HEK293 (cell line): ENCODE data around the gene RTN3.

Experiments
- CTCF ChIA-PET: fragments of 350-600 bp; formaldehyde crosslinking; extraction: SDS; loops from one replicate; lab custom pipeline; 2021; ENCODE audit warnings: antibody characterized with exemption; lab: Yijun Ruan, JAX
- POLR2A ChIA-PET: fragments of 300-600 bp; formaldehyde crosslinking; extraction: SDS; loops from one replicate; lab custom pipeline; 2020; ENCODE audit warnings: antibody characterized with exemption, inconsistent platforms; lab: Yijun Ruan, JAX
- H3K27ac ChIP-seq: fragments of 200-500 bp; sonication (Bioruptor generic); 2 replicates; pipeline ENCODE4 v1.5.1; 2014; ENCODE audit warnings: low read depth, low read length, control low read depth, inconsistent platforms; ENCODE audit errors: extremely low read depth
- H3K36me3 ChIP-seq, 2 experiments: fragments of 200-500 bp in 1 of 2; sonication (Bioruptor generic) in 1 of 2; 1 replicate in 1 of 2; 2 replicates in 1 of 2; pipeline ENCODE4 v1.5.1; 2014 to 2017; ENCODE audit warnings: inconsistent platforms in 2 of 2, low read length in 2 of 2; ENCODE audit not compliant: control insufficient read depth in 2 of 2, insufficient read depth in 1 of 2
- H3K4me1 ChIP-seq: fragments of 200-500 bp; sonication (Bioruptor generic); 2 replicates; pipeline ENCODE4 v1.5.1; 2014; ENCODE audit warnings: mild to moderate bottlenecking, low read length, inconsistent platforms; ENCODE audit not compliant: control insufficient read depth, insufficient read depth
- H3K4me3 ChIP-seq: 2 replicates; pipeline ENCODE4 v1.5.1; 2011; ENCODE audit warnings: low read depth, mild to moderate bottlenecking, control low read depth, low read length, moderate library complexity
- H3K9me3 ChIP-seq: fragments of 200-500 bp; sonication (Bioruptor generic); 2 replicates; pipeline ENCODE4 v1.5.1; 2014; ENCODE audit warnings: low read depth, low read length, inconsistent platforms; ENCODE audit not compliant: control insufficient read depth, insufficient read depth
- GLIS2 ChIP-seq: fragments of 450-650 bp; formaldehyde crosslinking; IDR thresholded peaks from 2 replicates; pipeline ENCODE4 v1.5.1; 2016; ENCODE audit warnings: missing biosample characterization, missing genetic modification characterization
- PRDM1 ChIP-seq: fragments of 450-650 bp; formaldehyde crosslinking; IDR thresholded peaks from 2 replicates; pipeline ENCODE4; 2016; ENCODE audit warnings: missing biosample characterization, missing genetic modification characterization
- SP2 ChIP-seq: fragments of 450-650 bp; formaldehyde crosslinking; IDR thresholded peaks from 2 replicates; pipeline ENCODE4 v1.5.1; 2016; ENCODE audit warnings: missing biosample characterization, missing genetic modification characterization
- SP3 ChIP-seq: fragments of 450-650 bp; formaldehyde crosslinking; IDR thresholded peaks from 2 replicates; pipeline ENCODE4 v1.5.1; 2016; ENCODE audit warnings: missing biosample characterization, missing genetic modification characterization
- ZBTB17 ChIP-seq: fragments of 450-650 bp; formaldehyde crosslinking; IDR thresholded peaks from 2 replicates; pipeline ENCODE4 v1.5.1; 2016; ENCODE audit warnings: missing biosample characterization, missing genetic modification characterization
- ZBTB20 ChIP-seq: fragments of 450-650 bp; formaldehyde crosslinking; IDR thresholded peaks from 2 replicates; pipeline ENCODE4 v1.5.1; 2016; ENCODE audit warnings: missing biosample characterization, missing genetic modification characterization
- ZBTB48 ChIP-seq: fragments of 450-650 bp; formaldehyde crosslinking; IDR thresholded peaks from 2 replicates; pipeline ENCODE4 v1.5.1; 2016; ENCODE audit warnings: missing biosample characterization, missing genetic modification characterization
- ZBTB8A ChIP-seq: fragments of 450-650 bp; formaldehyde crosslinking; IDR thresholded peaks from 2 replicates; pipeline ENCODE4 v1.5.1; 2016; ENCODE audit warnings: missing biosample characterization, missing genetic modification characterization
- ZEB2 ChIP-seq: fragments of 450-650 bp; formaldehyde crosslinking; IDR thresholded peaks from 2 replicates; pipeline ENCODE4 v1.5.1; 2016; ENCODE audit warnings: missing biosample characterization, missing genetic modification characterization
- ZFP37 ChIP-seq: fragments of 450-650 bp; formaldehyde crosslinking; IDR thresholded peaks from 2 replicates; pipeline ENCODE4 v1.5.1; 2016; ENCODE audit warnings: missing biosample characterization, missing genetic modification characterization
- ZFP69B ChIP-seq: fragments of 450-650 bp; formaldehyde crosslinking; IDR thresholded peaks from 2 replicates; pipeline ENCODE4 v1.5.1; 2016; ENCODE audit warnings: missing biosample characterization, missing genetic modification characterization
- ZNF175 ChIP-seq: fragments of 450-650 bp; formaldehyde crosslinking; IDR thresholded peaks from 2 replicates; pipeline ENCODE4 v1.5.1; 2016; ENCODE audit warnings: missing biosample characterization, missing genetic modification characterization
- ZNF23 ChIP-seq: fragments of 450-650 bp; formaldehyde crosslinking; IDR thresholded peaks from 2 replicates; pipeline ENCODE4 v1.5.1; 2016; ENCODE audit warnings: missing biosample characterization, missing genetic modification characterization, borderline replicate concordance
- ZNF335 ChIP-seq: fragments of 450-650 bp; formaldehyde crosslinking; conservative IDR thresholded peaks from 2 replicates; pipeline ENCODE4 v1.5.1; 2016; ENCODE audit warnings: missing biosample characterization, missing genetic modification characterization
- ZNF366 ChIP-seq: fragments of 450-650 bp; formaldehyde crosslinking; conservative IDR thresholded peaks from 2 replicates; pipeline ENCODE4 v1.5.1; 2016; ENCODE audit warnings: missing biosample characterization, missing genetic modification characterization
- ZNF404 ChIP-seq: fragments of 450-650 bp; formaldehyde crosslinking; IDR thresholded peaks from 2 replicates; pipeline ENCODE4 v1.5.1; 2017; ENCODE audit warnings: missing biosample characterization, missing genetic modification characterization
- ZNF48 ChIP-seq: fragments of 450-650 bp; formaldehyde crosslinking; IDR thresholded peaks from 2 replicates; pipeline ENCODE4 v1.5.1; 2016; ENCODE audit warnings: missing biosample characterization, missing genetic modification characterization
- ZNF571 ChIP-seq: fragments of 450-650 bp; formaldehyde crosslinking; IDR thresholded peaks from 2 replicates; pipeline ENCODE4 v1.5.0; 2017; ENCODE audit warnings: missing biosample characterization, missing genetic modification characterization
- ZNF610 ChIP-seq: fragments of 450-650 bp; formaldehyde crosslinking; IDR thresholded peaks from 2 replicates; pipeline ENCODE4 v1.5.1; 2016; ENCODE audit warnings: missing biosample characterization, missing genetic modification characterization, borderline replicate concordance
- ZNF791 ChIP-seq: fragments of 450-650 bp; formaldehyde crosslinking; IDR thresholded peaks from 2 replicates; pipeline ENCODE4 v1.5.1; 2016; ENCODE audit warnings: missing biosample characterization, missing genetic modification characterization
- TF ChIP-seq, protein P1 (sequence below): fragments of 450-650 bp; formaldehyde crosslinking; IDR thresholded peaks from 2 replicates; pipeline ENCODE4 v1.5.1; 2016; ENCODE audit warnings: missing biosample characterization, missing genetic modification characterization, borderline replicate concordance
- TF ChIP-seq, protein P2 (sequence below): fragments of 450-650 bp; formaldehyde crosslinking; IDR thresholded peaks from 2 replicates; pipeline ENCODE4 v1.5.1; 2016; ENCODE audit warnings: missing biosample characterization, missing genetic modification characterization
- TF ChIP-seq, protein P3 (sequence below): fragments of 450-650 bp; formaldehyde crosslinking; IDR thresholded peaks from 2 replicates; pipeline ENCODE4 v1.5.1; 2016; ENCODE audit warnings: missing biosample characterization, missing genetic modification characterization
- TF ChIP-seq, protein P4 (sequence below): fragments of 450-650 bp; formaldehyde crosslinking; IDR thresholded peaks from 2 replicates; pipeline ENCODE4 v1.5.1; 2017; ENCODE audit warnings: missing biosample characterization, missing genetic modification characterization
- TF ChIP-seq, protein P5 (sequence below): fragments of 450-650 bp; formaldehyde crosslinking; IDR thresholded peaks from 2 replicates; pipeline ENCODE4 v1.5.1; 2016; ENCODE audit warnings: missing biosample characterization, missing genetic modification characterization

The RTN3 gene

DNA sequence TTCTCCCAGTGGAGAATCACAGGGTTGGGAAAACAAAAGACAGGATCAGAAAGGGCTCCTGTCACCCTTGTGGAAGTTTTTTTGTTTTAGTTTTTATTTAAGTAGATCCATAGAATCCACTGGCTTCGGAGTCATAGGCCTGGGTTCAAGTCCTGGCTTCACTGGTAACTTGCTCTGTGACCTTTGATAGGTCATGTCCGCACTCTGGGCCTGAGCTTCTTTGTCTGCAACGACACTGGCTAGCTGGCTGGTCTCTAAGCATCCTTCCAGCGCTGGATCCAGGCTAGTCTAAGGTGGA, 85.9 kb downstream of the RTN3 start:
- CTCF ChIA-PET, result interaction anchor here (0.7 to 2.7 kb wide), 11 partner anchors 9 to 846 kb away, joined by 3 to 11 read pairs (median 4); partner anchors contain the start of gene CHRM1
- Histone ChIP-seq H3K4me3 (peak overlapping the region; percentile 51), H3K9me3 (no peaks in the 10 kb centered on the region), H3K4me1 (no peaks in the 10 kb centered on the region), H3K36me3 (peaks cover 0 to 27% of the 10 kb centered on the region in 2 experiments; a peak in 1 of 3 replicates), H3K27ac (no peak overlapping the region)
- TF ChIP-seq ZNF404 (tag by site-specific recombination) (no peak), ZNF23 (tag by site-specific recombination) (no peak), ZNF571 (tag by site-specific recombination) (no peak), ZNF175 (no peak), ZNF791 (no peak)
- POLR2A ChIA-PET, result interaction anchor here (1.0 to 2.3 kb wide), 2 partner anchors 9 to 86 kb away, joined by 3 to 10 read pairs; partner anchors contain the start of gene RTN3

DNA sequence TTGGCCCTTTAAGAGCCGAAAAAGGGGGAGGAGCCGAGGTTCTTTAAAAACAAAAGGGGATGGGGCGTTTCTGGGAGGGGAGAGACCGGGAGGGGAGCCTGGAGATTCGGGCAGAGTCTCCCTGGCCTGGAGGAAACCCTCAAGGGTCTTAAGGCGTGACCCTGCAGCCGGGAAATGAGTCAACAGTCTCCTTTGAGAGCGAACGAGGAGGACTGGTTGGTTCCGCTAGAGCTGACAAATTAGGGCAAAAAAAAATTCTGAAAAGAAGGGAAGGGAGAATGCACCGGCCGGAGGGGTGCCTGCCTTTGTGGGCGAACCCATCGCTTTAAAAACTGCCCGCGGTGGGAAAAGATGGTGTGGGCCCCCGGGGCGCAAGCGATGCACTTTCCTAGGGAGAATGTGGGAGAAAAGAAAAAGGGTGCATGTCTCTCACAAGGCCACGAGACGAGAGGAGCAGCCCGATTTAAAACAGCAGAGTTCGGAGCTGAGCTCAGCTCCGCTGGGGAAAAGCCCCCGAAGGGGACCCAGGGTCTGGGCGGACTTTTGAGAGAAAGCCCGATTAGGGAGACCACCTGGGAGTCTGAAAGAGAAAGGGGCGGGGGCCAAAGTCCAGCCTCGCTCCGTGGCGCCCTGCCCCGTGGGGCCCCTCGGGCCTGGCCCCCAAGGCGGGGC, 86.4 kb downstream of the RTN3 start:
- CTCF ChIA-PET, result interaction anchor here (0.6 to 2.7 kb wide), 16 partner anchors 10 to 861 kb away, joined by 3 to 14 read pairs (median 4); partner anchors contain the start of gene CHRM1
- Histone ChIP-seq H3K27ac (peak overlapping the region; percentile 71; the same call in 1 of the 2 replicates), H3K36me3 (peaks cover 0 to 27% of the 10 kb centered on the region in 2 experiments; a peak in 1 of 3 replicates), H3K9me3 (no peaks in the 10 kb centered on the region), H3K4me1 (no peaks in the 10 kb centered on the region), H3K4me3 (peak overlapping the region; percentile 51)
- POLR2A ChIA-PET, result interaction anchor here (1.0 to 2.3 kb wide), 5 partner anchors 10 to 178 kb away, joined by 3 to 10 read pairs (median 6); partner anchors contain the start of genes MARK2 and RTN3
- TF ChIP-seq GLIS2 (tag by site-specific recombination) (peak; percentile 80), ZBTB48 (tag by site-specific recombination) (peak; percentile 27; the same call in 1 of the 2 replicates), ZNF610 (tag by site-specific recombination) (no peak), SP3 (tag by site-specific recombination) (peak; percentile 46; the same call in 1 of the 2 replicates), ZNF48 (tag by site-specific recombination) (no peak), ZNF335 (tag by site-specific recombination) (peak; percentile 55), ZBTB20 (peak; percentile 23; the same call in 1 of the 2 replicates), ZBTB17 (peak; percentile 17; the same call in 1 of the 2 replicates), ZBTB8A (peak; percentile 65), ZEB2 (tag by site-specific recombination) (peak; percentile 41; the same call in 1 of the 2 replicates), PRDM1 (tag by site-specific recombination) (peak; percentile 77), ZFP69B (peak; percentile 70), ZNF366 (tag by site-specific recombination) (0 out of 2 replicates have a peak, but pooled peaks have one; percentile 42), ZFP37 (no peak), SP2 (tag by site-specific recombination) (peak; percentile 49)
- TF ChIP-seq, protein P1, sequence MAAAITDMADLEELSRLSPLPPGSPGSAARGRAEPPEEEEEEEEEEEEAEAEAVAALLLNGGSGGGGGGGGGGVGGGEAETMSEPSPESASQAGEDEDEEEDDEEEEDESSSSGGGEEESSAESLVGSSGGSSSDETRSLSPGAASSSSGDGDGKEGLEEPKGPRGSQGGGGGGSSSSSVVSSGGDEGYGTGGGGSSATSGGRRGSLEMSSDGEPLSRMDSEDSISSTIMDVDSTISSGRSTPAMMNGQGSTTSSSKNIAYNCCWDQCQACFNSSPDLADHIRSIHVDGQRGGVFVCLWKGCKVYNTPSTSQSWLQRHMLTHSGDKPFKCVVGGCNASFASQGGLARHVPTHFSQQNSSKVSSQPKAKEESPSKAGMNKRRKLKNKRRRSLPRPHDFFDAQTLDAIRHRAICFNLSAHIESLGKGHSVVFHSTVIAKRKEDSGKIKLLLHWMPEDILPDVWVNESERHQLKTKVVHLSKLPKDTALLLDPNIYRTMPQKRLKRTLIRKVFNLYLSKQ (tag by site-specific recombination), result no peak
- TF ChIP-seq, protein P2, sequence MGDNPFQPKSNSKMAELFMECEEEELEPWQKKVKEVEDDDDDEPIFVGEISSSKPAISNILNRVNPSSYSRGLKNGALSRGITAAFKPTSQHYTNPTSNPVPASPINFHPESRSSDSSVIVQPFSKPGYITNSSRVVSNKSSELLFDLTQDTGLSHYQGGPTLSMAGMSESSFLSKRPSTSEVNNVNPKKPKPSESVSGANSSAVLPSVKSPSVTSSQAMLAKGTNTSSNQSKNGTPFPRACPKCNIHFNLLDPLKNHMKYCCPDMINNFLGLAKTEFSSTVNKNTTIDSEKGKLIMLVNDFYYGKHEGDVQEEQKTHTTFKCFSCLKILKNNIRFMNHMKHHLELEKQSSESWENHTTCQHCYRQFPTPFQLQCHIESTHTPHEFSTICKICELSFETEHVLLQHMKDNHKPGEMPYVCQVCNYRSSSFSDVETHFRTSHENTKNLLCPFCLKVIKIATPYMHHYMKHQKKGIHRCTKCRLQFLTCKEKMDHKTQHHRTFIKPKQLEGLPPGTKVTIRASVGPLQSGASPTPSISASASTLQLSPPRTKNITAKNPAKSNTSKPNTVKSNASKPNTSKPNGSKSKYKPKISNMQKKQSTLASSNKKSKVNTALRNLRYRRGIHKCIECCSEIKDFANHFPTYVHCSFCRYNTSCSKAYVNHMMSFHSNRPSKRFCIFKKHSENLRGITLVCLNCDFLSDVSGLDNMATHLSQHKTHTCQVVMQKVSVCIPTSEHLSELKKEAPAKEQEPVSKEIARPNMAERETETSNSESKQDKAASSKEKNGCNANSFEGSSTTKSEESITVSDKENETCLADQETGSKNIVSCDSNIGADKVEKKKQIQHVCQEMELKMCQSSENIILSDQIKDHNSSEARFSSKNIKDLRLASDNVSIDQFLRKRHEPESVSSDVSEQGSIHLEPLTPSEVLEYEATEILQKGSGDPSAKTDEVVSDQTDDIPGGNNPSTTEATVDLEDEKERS, result no peak
- TF ChIP-seq, protein P3, sequence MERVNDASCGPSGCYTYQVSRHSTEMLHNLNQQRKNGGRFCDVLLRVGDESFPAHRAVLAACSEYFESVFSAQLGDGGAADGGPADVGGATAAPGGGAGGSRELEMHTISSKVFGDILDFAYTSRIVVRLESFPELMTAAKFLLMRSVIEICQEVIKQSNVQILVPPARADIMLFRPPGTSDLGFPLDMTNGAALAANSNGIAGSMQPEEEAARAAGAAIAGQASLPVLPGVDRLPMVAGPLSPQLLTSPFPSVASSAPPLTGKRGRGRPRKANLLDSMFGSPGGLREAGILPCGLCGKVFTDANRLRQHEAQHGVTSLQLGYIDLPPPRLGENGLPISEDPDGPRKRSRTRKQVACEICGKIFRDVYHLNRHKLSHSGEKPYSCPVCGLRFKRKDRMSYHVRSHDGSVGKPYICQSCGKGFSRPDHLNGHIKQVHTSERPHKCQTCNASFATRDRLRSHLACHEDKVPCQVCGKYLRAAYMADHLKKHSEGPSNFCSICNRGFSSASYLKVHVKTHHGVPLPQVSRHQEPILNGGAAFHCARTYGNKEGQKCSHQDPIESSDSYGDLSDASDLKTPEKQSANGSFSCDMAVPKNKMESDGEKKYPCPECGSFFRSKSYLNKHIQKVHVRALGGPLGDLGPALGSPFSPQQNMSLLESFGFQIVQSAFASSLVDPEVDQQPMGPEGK, result peak; percentile 54; the same call in 1 of the 2 replicates
- TF ChIP-seq, protein P4, sequence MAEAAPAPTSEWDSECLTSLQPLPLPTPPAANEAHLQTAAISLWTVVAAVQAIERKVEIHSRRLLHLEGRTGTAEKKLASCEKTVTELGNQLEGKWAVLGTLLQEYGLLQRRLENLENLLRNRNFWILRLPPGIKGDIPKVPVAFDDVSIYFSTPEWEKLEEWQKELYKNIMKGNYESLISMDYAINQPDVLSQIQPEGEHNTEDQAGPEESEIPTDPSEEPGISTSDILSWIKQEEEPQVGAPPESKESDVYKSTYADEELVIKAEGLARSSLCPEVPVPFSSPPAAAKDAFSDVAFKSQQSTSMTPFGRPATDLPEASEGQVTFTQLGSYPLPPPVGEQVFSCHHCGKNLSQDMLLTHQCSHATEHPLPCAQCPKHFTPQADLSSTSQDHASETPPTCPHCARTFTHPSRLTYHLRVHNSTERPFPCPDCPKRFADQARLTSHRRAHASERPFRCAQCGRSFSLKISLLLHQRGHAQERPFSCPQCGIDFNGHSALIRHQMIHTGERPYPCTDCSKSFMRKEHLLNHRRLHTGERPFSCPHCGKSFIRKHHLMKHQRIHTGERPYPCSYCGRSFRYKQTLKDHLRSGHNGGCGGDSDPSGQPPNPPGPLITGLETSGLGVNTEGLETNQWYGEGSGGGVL, result peak; percentile 23; the same call in 1 of the 2 replicates
- TF ChIP-seq, protein P5, sequence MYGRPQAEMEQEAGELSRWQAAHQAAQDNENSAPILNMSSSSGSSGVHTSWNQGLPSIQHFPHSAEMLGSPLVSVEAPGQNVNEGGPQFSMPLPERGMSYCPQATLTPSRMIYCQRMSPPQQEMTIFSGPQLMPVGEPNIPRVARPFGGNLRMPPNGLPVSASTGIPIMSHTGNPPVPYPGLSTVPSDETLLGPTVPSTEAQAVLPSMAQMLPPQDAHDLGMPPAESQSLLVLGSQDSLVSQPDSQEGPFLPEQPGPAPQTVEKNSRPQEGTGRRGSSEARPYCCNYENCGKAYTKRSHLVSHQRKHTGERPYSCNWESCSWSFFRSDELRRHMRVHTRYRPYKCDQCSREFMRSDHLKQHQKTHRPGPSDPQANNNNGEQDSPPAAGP (tag by site-specific recombination), result no peak
